ENCODE measurements around the gene ENGASE.
A peak's percentile ranks its signal among the peaks of the same experiment; 100 is the strongest.

Gene ENGASE

GRCh38 chr17:79038545-79039135 lies 36.0 kb upstream of the ENGASE start:
- DNase-seq (ENCODE audit: low spot score), result no peak

- DNase-seq (ENCODE audit: low spot score), result no peak
Observed at GRCh38 chr17:79039171-79039570, 35.5 kb upstream of the ENGASE start.

- no peak for DNase-seq (ENCODE audit: low spot score)
Observed at GRCh38 chr17:79039886-79040285, 34.7 kb upstream of the ENGASE start.

DNA sequence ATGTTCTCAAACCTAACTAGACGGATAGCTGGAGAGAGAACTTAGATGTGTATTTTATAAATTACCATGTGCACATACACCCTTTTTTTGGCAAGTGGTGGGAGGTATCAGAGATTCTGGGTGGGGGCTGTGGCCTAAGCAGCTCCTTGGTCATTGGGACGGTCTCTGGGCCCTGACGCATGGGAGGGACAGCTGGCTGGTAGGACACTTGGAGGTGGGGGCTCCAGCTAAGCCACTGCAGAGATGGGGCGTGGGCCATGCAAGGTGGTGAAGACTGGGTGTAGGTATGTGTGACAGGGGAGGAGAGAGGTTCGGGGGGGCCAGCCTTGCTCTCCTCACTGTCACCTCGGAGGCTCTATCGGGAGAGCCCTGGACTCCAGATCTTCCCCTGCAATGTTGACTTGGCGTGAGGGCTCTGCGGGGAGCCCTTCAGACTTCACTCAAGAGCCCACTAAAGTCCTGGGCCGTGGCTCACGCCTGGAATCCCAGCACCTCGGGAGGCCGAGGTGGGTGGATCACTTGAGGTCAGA lies 33.5 kb upstream of the ENGASE start:
- DNase-seq (ENCODE audit: low spot score), result no peak

- DNase-seq (ENCODE audit: low spot score), result no peak
Observed at GRCh38 chr17:79041723-79042420, 32.8 kb upstream of the ENGASE start.

DNA sequence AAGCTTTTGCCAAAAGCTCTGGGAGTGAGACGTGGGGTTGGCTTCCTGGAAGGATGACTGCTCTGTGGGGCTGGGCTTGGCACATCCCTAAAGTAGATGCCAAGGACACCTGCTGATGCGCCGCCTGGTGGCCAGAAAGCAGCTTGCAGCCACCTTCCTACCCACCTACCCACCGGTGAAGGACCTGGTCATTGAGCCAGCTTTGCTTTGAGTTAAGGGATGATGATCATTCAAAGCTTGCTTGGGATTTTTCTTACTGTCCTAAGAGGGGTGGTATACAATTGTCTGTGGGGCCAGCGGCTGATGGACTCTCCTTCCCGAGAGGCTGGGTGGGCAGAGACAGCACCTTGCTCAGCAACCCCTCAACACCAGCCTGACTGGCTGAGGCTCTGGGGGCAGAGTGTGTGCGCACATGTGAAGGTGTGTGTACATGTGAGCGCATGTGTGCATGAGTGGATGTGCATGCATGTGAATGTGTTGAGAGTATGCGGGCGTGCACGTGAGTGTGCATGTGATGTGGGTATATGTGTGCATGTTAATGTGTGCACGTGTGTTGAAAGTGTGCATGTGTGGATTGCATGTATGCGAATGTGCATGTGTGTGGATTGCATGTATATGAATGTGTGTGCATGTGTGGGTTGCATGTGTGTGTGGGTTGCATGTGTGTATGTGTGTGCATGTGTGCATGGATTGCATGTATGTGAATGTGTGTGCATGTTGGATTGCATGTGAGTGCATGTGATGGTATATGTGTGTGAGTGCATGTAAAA lies 32.0 kb upstream of the ENGASE start:
- DNase-seq (ENCODE audit: low spot score), result no peak

DNA sequence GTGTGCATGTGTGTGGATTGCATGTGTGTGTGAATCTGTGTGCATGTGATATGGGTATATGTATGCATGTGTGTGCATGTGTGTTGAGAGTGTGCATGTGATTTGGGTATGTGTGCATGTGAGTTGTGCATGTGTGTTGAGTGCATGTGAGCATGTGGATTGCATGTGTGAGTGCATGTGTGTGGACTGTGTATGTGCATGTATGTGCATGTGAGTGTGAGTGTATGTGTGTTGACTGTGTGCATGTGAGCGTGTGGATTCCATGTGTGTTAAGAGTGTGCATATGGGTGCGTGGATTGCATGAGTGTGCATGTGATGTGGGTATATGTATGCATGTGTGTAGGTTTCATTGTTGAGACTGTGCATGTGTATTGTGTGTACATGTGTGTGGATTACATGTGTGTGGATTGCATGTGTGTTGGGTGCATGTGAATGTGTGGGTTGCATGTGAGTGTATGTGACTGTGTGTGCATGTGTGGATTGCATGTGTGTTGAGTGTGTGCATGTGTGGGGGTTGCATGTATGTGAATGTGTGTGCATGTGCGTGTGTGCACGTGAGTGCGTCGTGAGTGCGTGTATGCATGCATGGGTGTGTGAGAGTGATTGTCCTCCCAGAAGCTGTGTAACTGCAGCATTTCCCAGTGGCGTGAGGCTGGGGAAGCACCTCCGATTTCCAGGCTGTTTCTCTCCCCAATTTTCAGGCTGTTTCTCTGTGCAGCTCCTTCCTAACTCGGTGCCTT lies 31.3 kb upstream of the ENGASE start:
- DNase-seq (ENCODE audit: low spot score), result no peak

DNA sequence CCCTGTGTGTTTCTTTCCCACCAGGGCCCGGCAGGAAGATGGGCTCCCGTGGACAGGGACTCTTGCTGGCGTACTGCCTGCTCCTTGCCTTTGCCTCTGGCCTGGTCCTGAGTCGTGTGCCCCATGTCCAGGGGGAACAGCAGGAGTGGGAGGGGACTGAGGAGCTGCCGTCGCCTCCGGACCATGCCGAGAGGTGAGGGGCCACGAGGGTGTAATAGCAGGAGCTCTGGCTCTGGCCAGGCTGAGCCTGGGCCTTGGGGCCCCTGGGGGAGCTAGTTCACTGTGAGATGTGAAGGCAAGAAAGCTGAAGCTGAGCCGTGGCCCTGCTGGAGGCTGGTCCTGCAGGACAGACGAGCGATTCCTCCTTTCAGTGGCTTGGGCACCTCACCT lies 30.7 kb upstream of the ENGASE start:
- DNase-seq (ENCODE audit: low spot score), result no peak

- DNase-seq (ENCODE audit: low spot score), result no peak
Observed at GRCh38 chr17:79044462-79044861, 30.2 kb upstream of the ENGASE start.

GRCh38 chr17:79045001-79045729 lies 29.5 kb upstream of the ENGASE start:
- DNase-seq (ENCODE audit: low spot score), result no peak

DNA sequence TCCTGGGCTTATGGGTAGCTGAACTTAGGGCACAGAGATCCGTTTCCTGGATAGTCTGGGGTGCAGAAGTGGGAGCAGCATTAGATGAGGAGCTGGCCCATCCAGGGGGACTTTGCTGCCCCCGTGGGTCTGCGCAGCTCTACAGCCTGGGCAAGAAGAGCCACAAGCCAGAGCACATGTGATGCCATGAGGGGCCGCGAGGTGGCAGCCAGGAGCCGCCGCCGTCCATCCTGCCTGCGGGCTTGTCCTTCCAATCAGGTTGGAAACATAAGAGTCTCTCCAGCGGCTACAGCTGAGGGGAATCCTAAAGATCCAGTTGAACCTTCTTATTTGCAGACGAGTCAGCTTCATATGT lies 28.8 kb upstream of the ENGASE start:
- peak; percentile 66 for DNase-seq (ENCODE audit: low spot score)

- DNase-seq (ENCODE audit: low spot score), result no peak
Observed at GRCh38 chr17:79046197-79046915, 28.3 kb upstream of the ENGASE start.

DNA sequence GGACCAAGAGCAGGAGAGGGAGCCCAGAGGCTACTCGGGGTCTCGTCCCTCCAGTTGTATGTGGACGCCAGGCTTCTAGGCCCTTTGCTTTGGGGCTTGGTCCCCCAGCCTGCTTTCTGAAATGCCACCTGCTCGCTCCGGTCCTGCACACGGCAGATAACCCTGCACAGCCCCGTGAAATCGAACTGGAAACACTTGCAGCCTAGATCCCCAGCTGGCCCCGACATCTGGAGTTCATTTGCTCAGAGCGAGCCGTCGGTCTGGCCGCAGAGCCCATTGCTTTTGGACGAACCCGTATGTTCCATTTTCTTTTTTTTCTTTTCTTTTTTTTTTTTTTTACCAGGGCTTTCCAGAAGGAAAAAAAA lies 27.7 kb upstream of the ENGASE start:
- DNase-seq (ENCODE audit: low spot score), result no peak

DNA sequence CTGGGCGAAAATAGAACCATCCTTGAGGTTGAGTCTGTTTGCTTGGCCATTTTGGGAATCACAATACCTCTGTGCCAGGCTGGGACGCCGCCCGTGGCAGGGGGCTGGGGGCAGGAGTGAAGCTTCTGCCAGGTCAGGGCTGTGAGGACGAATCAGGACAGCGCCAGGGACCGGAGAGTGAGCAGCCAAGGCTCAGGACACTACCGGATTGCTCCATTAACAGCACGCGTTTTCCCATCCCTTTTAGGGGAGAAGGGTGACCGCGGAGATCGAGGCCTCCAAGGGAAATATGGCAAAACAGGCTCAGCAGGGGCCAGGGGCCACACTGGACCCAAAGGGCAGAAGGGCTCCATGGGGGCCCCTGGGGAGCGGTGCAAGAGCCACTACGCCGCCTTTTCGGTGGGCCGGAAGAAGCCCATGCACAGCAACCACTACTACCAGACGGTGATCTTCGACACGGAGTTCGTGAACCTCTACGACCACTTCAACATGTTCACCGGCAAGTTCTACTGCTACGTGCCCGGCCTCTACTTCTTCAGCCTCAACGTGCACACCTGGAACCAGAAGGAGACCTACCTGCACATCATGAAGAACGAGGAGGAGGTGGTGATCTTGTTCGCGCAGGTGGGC lies 27.2 kb upstream of the ENGASE start:
- DNase-seq (ENCODE audit: low spot score), result no peak

- DNase-seq (ENCODE audit: low spot score), result no peak
Observed at GRCh38 chr17:79047923-79048825, 26.4 kb upstream of the ENGASE start.

DNA sequence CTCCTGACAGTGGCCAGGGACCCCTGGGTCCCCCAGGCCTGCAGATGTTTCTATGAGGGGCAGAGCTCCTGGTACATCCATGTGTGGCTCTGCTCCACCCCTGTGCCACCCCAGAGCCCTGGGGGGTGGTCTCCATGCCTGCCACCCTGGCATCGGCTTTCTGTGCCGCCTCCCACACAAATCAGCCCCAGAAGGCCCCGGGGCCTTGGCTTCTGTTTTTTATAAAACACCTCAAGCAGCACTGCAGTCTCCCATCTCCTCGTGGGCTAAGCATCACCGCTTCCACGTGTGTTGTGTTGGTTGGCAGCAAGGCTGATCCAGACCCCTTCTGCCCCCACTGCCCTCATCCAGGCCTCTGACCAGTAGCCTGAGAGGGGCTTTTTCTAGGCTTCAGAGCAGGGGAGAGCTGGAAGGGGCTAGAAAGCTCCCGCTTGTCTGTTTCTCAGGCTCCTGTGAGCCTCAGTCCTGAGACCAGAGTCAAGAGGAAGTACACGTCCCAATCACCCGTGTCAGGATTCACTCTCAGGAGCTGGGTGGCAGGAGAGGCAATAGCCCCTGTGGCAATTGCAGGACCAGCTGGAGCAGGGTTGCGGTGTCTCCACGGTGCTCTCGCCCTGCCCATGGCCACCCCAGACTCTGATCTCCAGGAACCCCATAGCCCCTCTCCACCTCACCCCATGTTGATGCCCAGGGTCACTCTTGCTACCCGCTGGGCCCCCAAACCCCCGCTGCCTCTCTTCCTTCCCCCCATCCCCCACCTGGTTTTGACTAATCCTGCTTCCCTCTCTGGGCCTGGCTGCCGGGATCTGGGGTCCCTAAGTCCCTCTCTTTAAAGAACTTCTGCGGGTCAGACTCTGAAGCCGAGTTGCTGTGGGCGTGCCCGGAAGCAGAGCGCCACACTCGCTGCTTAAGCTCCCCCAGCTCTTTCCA lies 25.5 kb upstream of the ENGASE start:
- no peak for DNase-seq (ENCODE audit: low spot score)

GRCh38 chr17:79049821-79050220 lies 24.8 kb upstream of the ENGASE start:
- no peak for DNase-seq (ENCODE audit: low spot score)

DNA sequence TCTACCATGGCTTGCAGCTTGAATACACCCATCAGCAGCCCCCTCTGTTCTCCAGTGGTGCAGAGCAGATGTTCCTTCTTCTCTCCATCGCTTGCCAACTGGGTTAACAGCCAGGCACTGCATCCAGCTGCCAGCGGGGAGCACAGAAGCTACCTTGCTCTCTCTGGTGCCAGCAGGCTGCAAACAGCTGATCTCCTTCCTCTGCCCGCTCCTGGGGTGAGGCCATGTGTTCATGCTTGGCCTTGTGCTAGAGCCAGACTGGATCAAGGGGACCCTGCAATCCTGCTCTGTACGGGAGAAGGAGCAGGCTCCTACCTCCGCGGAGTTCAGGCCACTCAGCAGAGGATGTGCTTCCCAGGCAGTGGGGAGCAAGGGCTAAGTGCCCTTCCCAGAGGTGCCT lies 24.1 kb upstream of the ENGASE start:
- no peak for DNase-seq (ENCODE audit: low spot score)

DNA sequence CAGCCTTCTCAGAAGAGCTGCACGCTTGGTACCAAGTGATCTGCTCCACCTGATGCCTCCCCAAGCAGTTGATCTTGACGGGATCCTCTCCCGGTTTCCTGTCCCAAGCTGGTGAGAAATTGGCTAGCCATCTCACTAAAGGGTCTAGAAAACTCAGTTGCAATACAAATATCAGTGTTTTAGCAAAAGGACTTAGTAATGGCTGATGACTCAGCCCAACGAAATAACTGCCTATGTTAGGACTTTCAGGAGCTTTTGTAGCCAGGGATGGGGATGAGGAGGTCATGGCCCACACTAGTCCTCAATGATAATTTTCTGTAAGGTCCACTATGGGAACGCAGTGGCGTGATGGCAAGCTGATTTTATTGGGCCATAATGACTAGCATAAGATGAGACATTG lies 23.3 kb upstream of the ENGASE start:
- DNase-seq (ENCODE audit: low spot score), result no peak
